ENCODE results near the gene TAF7.

Gene TAF7, protein sequence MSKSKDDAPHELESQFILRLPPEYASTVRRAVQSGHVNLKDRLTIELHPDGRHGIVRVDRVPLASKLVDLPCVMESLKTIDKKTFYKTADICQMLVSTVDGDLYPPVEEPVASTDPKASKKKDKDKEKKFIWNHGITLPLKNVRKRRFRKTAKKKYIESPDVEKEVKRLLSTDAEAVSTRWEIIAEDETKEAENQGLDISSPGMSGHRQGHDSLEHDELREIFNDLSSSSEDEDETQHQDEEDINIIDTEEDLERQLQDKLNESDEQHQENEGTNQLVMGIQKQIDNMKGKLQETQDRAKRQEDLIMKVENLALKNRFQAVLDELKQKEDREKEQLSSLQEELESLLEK

DNA sequence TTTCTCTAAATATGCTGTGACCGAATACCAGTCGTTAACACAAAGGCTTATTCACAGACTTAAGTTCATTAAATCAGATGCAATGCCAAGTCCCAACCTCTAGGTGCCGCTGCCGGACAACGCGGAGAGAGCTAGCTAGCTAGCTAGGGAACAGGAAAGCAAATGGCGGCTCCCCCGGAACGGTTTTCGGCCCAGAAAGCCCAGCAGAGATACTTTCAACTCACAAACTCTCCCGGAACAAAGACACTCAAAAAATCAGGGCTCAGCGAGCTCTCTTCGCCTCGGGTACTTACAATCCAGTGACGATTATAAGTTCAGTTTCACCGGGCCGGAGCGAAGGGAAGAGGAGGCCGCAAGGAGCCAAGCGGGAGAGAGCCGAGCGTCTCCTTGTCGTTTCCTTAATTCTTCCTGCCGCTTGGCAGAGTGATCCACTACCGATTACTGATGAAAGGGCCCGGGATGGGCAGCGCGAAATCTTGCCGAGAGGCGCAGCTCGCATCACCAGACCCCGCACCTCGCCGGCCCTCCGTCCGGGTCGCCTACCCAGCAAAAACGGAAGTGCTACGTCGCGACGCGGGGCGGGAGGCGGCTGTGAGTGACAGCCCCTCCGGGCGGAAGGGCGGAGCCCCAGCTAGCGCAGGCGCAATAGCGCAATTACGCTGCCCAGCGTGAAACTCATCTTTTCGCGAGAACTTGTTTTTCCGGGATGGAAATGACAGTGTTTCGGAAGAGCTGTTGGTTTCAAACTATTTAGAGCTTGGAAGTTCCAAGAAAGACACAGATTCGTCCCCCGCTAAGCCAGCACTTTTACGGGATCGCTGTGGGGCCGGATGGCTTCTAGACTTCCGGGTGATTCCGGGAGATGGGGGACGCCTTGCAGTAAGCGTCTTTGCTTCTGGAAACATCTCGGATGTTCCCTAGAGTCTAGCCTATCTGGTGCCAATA, at the start of gene TAF7:
TAF7 (minus strand) TSS at position 560 of the 945 bp plus-strand sequence. CDS start 740 bp downstream, outside the sequence.
- peak; percentile 96 for ATAC-seq
- no peak for TF ChIP-seq TOX (CRISPR knock-in tag; IDR thresholded peaks at IDR 0.05; ENCODE audit: borderline replicate concordance)
- TF ChIP-seq PPARA (CRISPR knock-in tag; IDR thresholded peaks at IDR 0.05; ENCODE audit: borderline replicate concordance) = no peak
- TF ChIP-seq ARNTL (CRISPR knock-in tag; IDR thresholded peaks at IDR 0.05; ENCODE audit: borderline replicate concordance, low read depth) = no peak
- no peak for TF ChIP-seq CSDC2 (CRISPR knock-in tag; IDR thresholded peaks at IDR 0.05)
- TF ChIP-seq ZC3H10 (CRISPR knock-in tag; IDR thresholded peaks at IDR 0.05) = no peak
- TF ChIP-seq ZNF70 (CRISPR knock-in tag; IDR thresholded peaks at IDR 0.05) = no peak
- TF ChIP-seq ZNF8 (CRISPR knock-in tag; IDR thresholded peaks at IDR 0.05) = no peak
- TF ChIP-seq ZFP3 (CRISPR knock-in tag; IDR thresholded peaks at IDR 0.05) = 0 out of 2 replicates have a peak, but pooled peaks have one; percentile 14
- TF ChIP-seq GLIS3 (CRISPR knock-in tag; IDR thresholded peaks at IDR 0.05) = 0 out of 2 replicates have a peak, but pooled peaks have one; percentile 54
- TF ChIP-seq, protein P1, sequence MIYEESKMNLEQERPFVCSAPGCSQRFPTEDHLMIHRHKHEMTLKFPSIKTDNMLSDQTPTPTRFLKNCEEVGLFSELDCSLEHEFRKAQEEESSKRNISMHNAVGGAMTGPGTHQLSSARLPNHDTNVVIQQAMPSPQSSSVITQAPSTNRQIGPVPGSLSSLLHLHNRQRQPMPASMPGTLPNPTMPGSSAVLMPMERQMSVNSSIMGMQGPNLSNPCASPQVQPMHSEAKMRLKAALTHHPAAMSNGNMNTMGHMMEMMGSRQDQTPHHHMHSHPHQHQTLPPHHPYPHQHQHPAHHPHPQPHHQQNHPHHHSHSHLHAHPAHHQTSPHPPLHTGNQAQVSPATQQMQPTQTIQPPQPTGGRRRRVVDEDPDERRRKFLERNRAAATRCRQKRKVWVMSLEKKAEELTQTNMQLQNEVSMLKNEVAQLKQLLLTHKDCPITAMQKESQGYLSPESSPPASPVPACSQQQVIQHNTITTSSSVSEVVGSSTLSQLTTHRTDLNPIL (CRISPR knock-in tag; IDR thresholded peaks at IDR 0.05; ENCODE audit: low read depth) = no peak
- TF ChIP-seq RARB (CRISPR knock-in tag; IDR thresholded peaks at IDR 0.05) = no peak
- TF ChIP-seq ISL1 (CRISPR knock-in tag; IDR thresholded peaks at IDR 0.05) = no peak
- no peak for TF ChIP-seq TCF4 (CRISPR knock-in tag; IDR thresholded peaks at IDR 0.05; ENCODE audit: borderline replicate concordance)

DNA sequence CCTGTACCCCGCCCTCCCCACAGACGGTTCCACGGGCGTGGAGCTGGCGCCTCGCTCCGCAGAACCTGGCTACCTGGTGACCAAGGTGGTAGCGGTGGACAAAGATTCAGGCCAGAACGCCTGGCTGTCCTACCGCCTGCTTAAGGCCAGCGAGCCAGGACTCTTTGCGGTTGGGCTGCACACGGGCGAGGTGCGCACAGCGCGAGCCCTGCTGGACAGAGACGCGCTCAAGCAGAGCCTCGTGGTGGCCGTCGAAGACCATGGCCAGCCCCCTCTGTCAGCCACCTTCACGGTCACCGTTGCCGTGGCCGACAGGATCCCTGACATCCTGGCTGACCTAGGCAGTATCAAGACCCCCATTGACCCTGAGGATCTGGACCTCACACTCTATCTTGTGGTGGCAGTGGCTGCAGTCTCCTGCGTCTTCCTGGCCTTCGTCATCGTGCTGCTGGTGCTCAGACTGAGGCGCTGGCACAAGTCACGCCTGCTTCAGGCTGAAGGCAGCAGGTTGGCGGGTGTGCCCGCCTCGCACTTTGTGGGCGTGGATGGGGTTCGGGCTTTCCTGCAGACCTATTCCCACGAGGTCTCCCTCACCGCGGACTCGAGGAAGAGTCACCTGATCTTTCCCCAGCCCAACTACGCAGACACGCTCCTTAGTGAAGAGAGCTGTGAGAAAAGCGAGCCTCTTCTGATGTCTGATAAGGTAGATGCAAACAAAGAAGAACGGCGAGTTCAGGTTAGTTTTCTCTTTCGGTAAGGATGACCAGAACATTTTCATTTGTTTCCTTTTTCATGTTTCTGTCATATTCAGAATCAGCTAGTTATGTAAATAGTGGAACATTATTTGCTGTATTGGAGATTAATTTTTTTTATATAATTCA, 45.7 kb upstream of the TAF7 start:
- no peak for ATAC-seq

DNA sequence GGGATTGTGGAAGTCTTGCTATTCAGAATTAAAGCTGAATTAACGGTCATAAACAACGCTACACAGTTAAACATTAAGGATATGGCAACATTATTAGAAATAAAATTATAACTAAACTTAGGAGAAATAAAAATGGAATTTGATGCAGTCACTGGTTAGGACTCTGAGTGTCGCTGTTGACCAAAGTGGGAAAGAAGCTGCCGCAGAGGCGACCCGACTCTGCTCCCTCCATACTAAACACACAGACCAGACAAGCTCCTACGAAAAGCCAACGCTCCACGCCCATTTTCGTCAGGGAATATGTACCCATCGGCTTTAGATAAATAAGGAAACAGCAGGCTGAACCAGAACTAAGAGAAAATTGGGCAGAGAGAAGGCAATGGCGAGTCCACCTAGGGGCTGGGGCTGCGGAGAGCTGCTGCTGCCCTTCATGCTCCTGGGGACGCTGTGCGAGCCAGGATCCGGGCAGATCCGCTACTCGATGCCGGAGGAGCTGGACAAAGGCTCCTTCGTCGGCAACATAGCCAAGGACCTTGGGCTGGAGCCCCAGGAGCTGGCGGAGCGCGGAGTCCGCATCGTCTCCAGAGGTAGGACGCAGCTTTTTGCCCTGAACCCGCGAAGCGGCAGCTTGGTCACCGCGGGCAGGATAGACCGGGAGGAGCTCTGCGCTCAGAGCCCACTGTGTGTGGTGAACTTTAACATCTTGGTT, 43.5 kb upstream of the TAF7 start, which contains the start of gene PCDHGA5:
PCDHGA5 (plus strand) TSS at position 211 of the 709 bp plus-strand sequence; CDS start at position 380, 169 bp downstream.
- ATAC-seq = no peak
- no peak for TF ChIP-seq CSDC2 (CRISPR knock-in tag; IDR thresholded peaks at IDR 0.05)
- TF ChIP-seq ZFP3 (CRISPR knock-in tag; IDR thresholded peaks at IDR 0.05) = no peak
- TF ChIP-seq ESRRG (CRISPR knock-in tag; IDR thresholded peaks at IDR 0.05) = no peak
- TF ChIP-seq BACH2 (CRISPR knock-in tag; IDR thresholded peaks at IDR 0.05; ENCODE audit: borderline replicate concordance) = no peak
- TF ChIP-seq ZC3H10 (CRISPR knock-in tag; IDR thresholded peaks at IDR 0.05) = no peak

More for the DNA sequence above, 45.7 kb upstream of the TAF7 start:
- TF ChIP-seq CSDC2 (CRISPR knock-in tag; IDR thresholded peaks at IDR 0.05) (no peak), TCF4 (CRISPR knock-in tag; IDR thresholded peaks at IDR 0.05; ENCODE audit: borderline replicate concordance) (no peak), ZC3H10 (CRISPR knock-in tag; IDR thresholded peaks at IDR 0.05) (no peak), ESRRG (CRISPR knock-in tag; IDR thresholded peaks at IDR 0.05) (no peak), ARNTL (CRISPR knock-in tag; IDR thresholded peaks at IDR 0.05; ENCODE audit: borderline replicate concordance, low read depth) (no peak), PPARA (CRISPR knock-in tag; IDR thresholded peaks at IDR 0.05; ENCODE audit: borderline replicate concordance) (no peak), ZFP3 (CRISPR knock-in tag; IDR thresholded peaks at IDR 0.05) (no peak), SNAI2 (CRISPR knock-in tag; IDR thresholded peaks at IDR 0.05) (no peak)
- TF ChIP-seq, protein P2, sequence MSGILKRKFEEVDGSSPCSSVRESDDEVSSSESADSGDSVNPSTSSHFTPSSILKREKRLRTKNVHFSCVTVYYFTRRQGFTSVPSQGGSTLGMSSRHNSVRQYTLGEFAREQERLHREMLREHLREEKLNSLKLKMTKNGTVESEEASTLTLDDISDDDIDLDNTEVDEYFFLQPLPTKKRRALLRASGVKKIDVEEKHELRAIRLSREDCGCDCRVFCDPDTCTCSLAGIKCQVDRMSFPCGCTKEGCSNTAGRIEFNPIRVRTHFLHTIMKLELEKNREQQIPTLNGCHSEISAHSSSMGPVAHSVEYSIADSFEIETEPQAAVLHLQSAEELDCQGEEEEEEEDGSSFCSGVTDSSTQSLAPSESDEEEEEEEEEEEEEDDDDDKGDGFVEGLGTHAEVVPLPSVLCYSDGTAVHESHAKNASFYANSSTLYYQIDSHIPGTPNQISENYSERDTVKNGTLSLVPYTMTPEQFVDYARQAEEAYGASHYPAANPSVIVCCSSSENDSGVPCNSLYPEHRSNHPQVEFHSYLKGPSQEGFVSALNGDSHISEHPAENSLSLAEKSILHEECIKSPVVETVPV (CRISPR knock-in tag; IDR thresholded peaks at IDR 0.05) = no peak

DNA sequence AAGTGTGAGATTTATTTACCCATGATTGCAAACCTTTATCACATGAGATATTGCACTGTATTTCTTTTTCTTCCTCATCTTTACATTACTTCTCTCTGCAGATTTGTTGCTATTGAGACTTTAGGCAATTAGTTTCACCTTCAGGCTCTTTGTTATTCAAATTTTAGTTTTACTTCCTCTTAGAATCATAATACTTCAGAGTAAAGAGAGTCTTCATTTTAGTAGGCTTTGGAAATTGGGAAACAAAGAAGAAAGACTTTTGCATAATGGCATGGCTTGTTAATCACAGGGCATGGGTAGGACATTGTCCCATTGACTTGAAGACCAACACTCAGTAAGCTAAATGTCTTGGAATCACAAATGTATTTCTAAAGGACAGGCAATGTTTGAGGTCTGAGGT, 42.1 kb upstream of the TAF7 start:
- ATAC-seq = no peak
- TF ChIP-seq SNAI2 (CRISPR knock-in tag; IDR thresholded peaks at IDR 0.05) = no peak
- TF ChIP-seq CSDC2 (CRISPR knock-in tag; IDR thresholded peaks at IDR 0.05) = no peak
- TF ChIP-seq, protein P1 (CRISPR knock-in tag; IDR thresholded peaks at IDR 0.05; ENCODE audit: low read depth) = no peak
- TF ChIP-seq ESRRG (CRISPR knock-in tag; IDR thresholded peaks at IDR 0.05) = no peak
- TF ChIP-seq BACH2 (CRISPR knock-in tag; IDR thresholded peaks at IDR 0.05; ENCODE audit: borderline replicate concordance) = no peak
- no peak for TF ChIP-seq RARB (CRISPR knock-in tag; IDR thresholded peaks at IDR 0.05)
- TF ChIP-seq ZNF70 (CRISPR knock-in tag; IDR thresholded peaks at IDR 0.05) = no peak
- TF ChIP-seq ZNF8 (CRISPR knock-in tag; IDR thresholded peaks at IDR 0.05) = no peak
- TF ChIP-seq, protein P3, sequence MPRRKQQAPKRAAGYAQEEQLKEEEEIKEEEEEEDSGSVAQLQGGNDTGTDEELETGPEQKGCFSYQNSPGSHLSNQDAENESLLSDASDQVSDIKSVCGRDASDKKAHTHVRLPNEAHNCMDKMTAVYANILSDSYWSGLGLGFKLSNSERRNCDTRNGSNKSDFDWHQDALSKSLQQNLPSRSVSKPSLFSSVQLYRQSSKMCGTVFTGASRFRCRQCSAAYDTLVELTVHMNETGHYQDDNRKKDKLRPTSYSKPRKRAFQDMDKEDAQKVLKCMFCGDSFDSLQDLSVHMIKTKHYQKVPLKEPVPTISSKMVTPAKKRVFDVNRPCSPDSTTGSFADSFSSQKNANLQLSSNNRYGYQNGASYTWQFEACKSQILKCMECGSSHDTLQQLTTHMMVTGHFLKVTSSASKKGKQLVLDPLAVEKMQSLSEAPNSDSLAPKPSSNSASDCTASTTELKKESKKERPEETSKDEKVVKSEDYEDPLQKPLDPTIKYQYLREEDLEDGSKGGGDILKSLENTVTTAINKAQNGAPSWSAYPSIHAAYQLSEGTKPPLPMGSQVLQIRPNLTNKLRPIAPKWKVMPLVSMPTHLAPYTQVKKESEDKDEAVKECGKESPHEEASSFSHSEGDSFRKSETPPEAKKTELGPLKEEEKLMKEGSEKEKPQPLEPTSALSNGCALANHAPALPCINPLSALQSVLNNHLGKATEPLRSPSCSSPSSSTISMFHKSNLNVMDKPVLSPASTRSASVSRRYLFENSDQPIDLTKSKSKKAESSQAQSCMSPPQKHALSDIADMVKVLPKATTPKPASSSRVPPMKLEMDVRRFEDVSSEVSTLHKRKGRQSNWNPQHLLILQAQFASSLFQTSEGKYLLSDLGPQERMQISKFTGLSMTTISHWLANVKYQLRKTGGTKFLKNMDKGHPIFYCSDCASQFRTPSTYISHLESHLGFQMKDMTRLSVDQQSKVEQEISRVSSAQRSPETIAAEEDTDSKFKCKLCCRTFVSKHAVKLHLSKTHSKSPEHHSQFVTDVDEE (CRISPR knock-in tag; IDR thresholded peaks at IDR 0.05) = no peak
- TF ChIP-seq ISL1 (CRISPR knock-in tag; IDR thresholded peaks at IDR 0.05) = no peak
- TF ChIP-seq TOX (CRISPR knock-in tag; IDR thresholded peaks at IDR 0.05; ENCODE audit: borderline replicate concordance) = no peak

Measured in SK-N-SH treated with all-trans-retinoic acid at 6 μM for 48 hours (cell line).